Effector memory CD4-positive, alpha-beta T cell (primary cell): ENCODE measurements around the gene TCIRG1.

Source experiments
- DNase-seq, 3 donors: peaks; one replicate each; pipeline ENCODE4 v3.0.0-alpha.2; 2020
- H3K27ac ChIP-seq: 2 replicates; pipeline ENCODE4 v1.7.0; 2013; ENCODE audit warnings: mild to moderate bottlenecking, low read length, moderate library complexity; ENCODE audit not compliant: insufficient read depth, poor library complexity, severe bottlenecking
- H3K27me3 ChIP-seq: replicated peaks from 2 replicates; pipeline ENCODE4 v1.7.0; 2013; ENCODE audit warnings: mild to moderate bottlenecking, low read length; ENCODE audit not compliant: insufficient read depth, control insufficient read depth, poor library complexity, severe bottlenecking
- H3K36me3 ChIP-seq: 2 replicates; pipeline ENCODE4 v1.7.0; 2013; ENCODE audit warnings: mild to moderate bottlenecking, low read length, moderate library complexity; ENCODE audit not compliant: control insufficient read depth, insufficient read depth
- H3K4me1 ChIP-seq: 2 replicates; pipeline ENCODE4 v1.7.0; 2013; ENCODE audit warnings: low read length, mild to moderate bottlenecking; ENCODE audit not compliant: control insufficient read depth, insufficient read depth, poor library complexity, severe bottlenecking
- H3K4me3 ChIP-seq: 2 replicates; pipeline ENCODE4 v1.7.0; 2013; ENCODE audit warnings: low read length, low read depth, mild to moderate bottlenecking; ENCODE audit not compliant: insufficient read depth, poor library complexity, severe bottlenecking
- H3K9me3 ChIP-seq: 2 replicates; pipeline ENCODE4 v1.7.0; 2013; ENCODE audit warnings: mild to moderate bottlenecking, low read length, moderate library complexity; ENCODE audit not compliant: control insufficient read depth

TCIRG1 gene

GRCh38 chr11:68053981-68054812 lies 15.4 kb downstream of the TCIRG1 start:
- H3K4me3 ChIP-seq = no peak overlapping the region
- no peak for DNase-seq
- H3K27ac ChIP-seq = no peak overlapping the region
- no peaks in the 10 kb centered on the region for H3K27me3 ChIP-seq
- no peaks in the 10 kb centered on the region for H3K9me3 ChIP-seq
- no peaks in the 10 kb centered on the region for H3K4me1 ChIP-seq
- peaks cover 24% of the 10 kb centered on the region for H3K36me3 ChIP-seq

GRCh38 chr11:68056317-68057285 lies 17.8 kb downstream of the TCIRG1 start:
- Histone ChIP-seq H3K4me1 (no peaks in the 10 kb centered on the region), H3K9me3 (no peaks in the 10 kb centered on the region), H3K27ac (no peak overlapping the region), H3K4me3 (no peak overlapping the region), H3K36me3 (peaks cover under 1% of the 10 kb centered on the region), H3K27me3 (no peaks in the 10 kb centered on the region)
- no peak for DNase-seq

GRCh38 chr11:68057807-68058206 lies 19.0 kb downstream of the TCIRG1 start:
- Histone ChIP-seq H3K27ac (no peak overlapping the region), H3K4me1 (no peaks in the 10 kb centered on the region), H3K36me3 (no peaks in the 10 kb centered on the region), H3K4me3 (no peak overlapping the region), H3K9me3 (no peaks in the 10 kb centered on the region), H3K27me3 (no peaks in the 10 kb centered on the region)
- no peak for DNase-seq

- H3K27ac ChIP-seq = no peak overlapping the region
- H3K9me3 ChIP-seq = no peaks in the 10 kb centered on the region
- no peaks in the 10 kb centered on the region for H3K27me3 ChIP-seq
- no peak overlapping the region for H3K4me3 ChIP-seq
- no peaks in the 10 kb centered on the region for H3K4me1 ChIP-seq
- H3K36me3 ChIP-seq = no peaks in the 10 kb centered on the region
- DNase-seq = no peak
Observed at GRCh38 chr11:68061508-68061907, 22.7 kb downstream of the TCIRG1 start.

- no peak for DNase-seq
- no peak overlapping the region for H3K4me3 ChIP-seq
- H3K27ac ChIP-seq = no peak overlapping the region
- no peaks in the 10 kb centered on the region for H3K27me3 ChIP-seq
- H3K36me3 ChIP-seq = no peaks in the 10 kb centered on the region
- H3K9me3 ChIP-seq = no peaks in the 10 kb centered on the region
- H3K4me1 ChIP-seq = no peaks in the 10 kb centered on the region
Observed at GRCh38 chr11:68064926-68065325, 26.1 kb downstream of the TCIRG1 start.

GRCh38 chr11:68065841-68066240 lies 27.0 kb downstream of the TCIRG1 start:
- Histone ChIP-seq H3K27me3 (no peaks in the 10 kb centered on the region), H3K4me3 (no peak overlapping the region), H3K36me3 (no peaks in the 10 kb centered on the region), H3K9me3 (no peaks in the 10 kb centered on the region), H3K4me1 (no peaks in the 10 kb centered on the region), H3K27ac (no peak overlapping the region)
- DNase-seq = no peak

GRCh38 chr11:68066742-68067141 lies 27.9 kb downstream of the TCIRG1 start:
- Histone ChIP-seq H3K9me3 (no peaks in the 10 kb centered on the region), H3K36me3 (no peaks in the 10 kb centered on the region), H3K27me3 (no peaks in the 10 kb centered on the region), H3K4me3 (no peak overlapping the region), H3K27ac (no peak overlapping the region), H3K4me1 (no peaks in the 10 kb centered on the region)
- DNase-seq = no peak

- no peaks in the 10 kb centered on the region for H3K36me3 ChIP-seq
- H3K4me3 ChIP-seq = no peak overlapping the region
- H3K27me3 ChIP-seq = no peaks in the 10 kb centered on the region
- no peak for DNase-seq
- no peak overlapping the region for H3K27ac ChIP-seq
- H3K9me3 ChIP-seq = no peaks in the 10 kb centered on the region
- no peaks in the 10 kb centered on the region for H3K4me1 ChIP-seq
Observed at GRCh38 chr11:68067991-68068390, 29.2 kb downstream of the TCIRG1 start.

GRCh38 chr11:68071281-68072048 lies 32.6 kb downstream of the TCIRG1 start:
- H3K36me3 ChIP-seq = no peaks in the 10 kb centered on the region

More at GRCh38 chr11:68071281-68072048, 32.6 kb downstream of the TCIRG1 start:
- Histone ChIP-seq H3K9me3 (no peaks in the 10 kb centered on the region), H3K4me3 (no peak overlapping the region), H3K27me3 (no peaks in the 10 kb centered on the region), H3K4me1 (no peaks in the 10 kb centered on the region), H3K27ac (no peak overlapping the region)
- DNase-seq = no peak
